HEK293 (cell line): Measurements from ENCODE around the gene ABCA5.

Experiments used
- CTCF ChIP-seq: fragments of 450-650 bp; formaldehyde crosslinking; IDR thresholded peaks from 2 replicates; pipeline ENCODE4 v1.5.1; 2016; ENCODE audit warnings: missing biosample characterization, missing genetic modification characterization
- GLI2 ChIP-seq: fragments of 450-650 bp; formaldehyde crosslinking; IDR thresholded peaks from 2 replicates; pipeline ENCODE4; 2017; ENCODE audit warnings: missing biosample characterization, missing genetic modification characterization, low read depth, borderline replicate concordance
- KLF1 ChIP-seq: fragments of 450-650 bp; formaldehyde crosslinking; IDR thresholded peaks from 2 replicates; pipeline ENCODE4 v1.5.1; 2016; ENCODE audit warnings: missing biosample characterization, missing genetic modification characterization
- REST ChIP-seq: fragments of 450-650 bp; formaldehyde crosslinking; IDR thresholded peaks from 2 replicates; pipeline ENCODE4 v1.5.1; 2016; ENCODE audit warnings: missing biosample characterization, missing genetic modification characterization
- SP2 ChIP-seq: fragments of 450-650 bp; formaldehyde crosslinking; IDR thresholded peaks from 2 replicates; pipeline ENCODE4 v1.5.1; 2016; ENCODE audit warnings: missing biosample characterization, missing genetic modification characterization
- ZBTB49 ChIP-seq: fragments of 450-650 bp; formaldehyde crosslinking; IDR thresholded peaks from 2 replicates; pipeline ENCODE4 v1.5.1; 2016; ENCODE audit warnings: missing biosample characterization, missing genetic modification characterization, low read depth
- ZNF24 ChIP-seq: fragments of 450-650 bp; formaldehyde crosslinking; IDR thresholded peaks from 2 replicates; pipeline ENCODE4 v1.5.1; 2016; ENCODE audit warnings: missing biosample characterization, missing genetic modification characterization
- ZNF311 ChIP-seq: fragments of 450-650 bp; formaldehyde crosslinking; IDR thresholded peaks from 2 replicates; pipeline ENCODE4 v1.5.1; 2017; ENCODE audit warnings: missing biosample characterization, missing genetic modification characterization, borderline replicate concordance
- ZNF362 ChIP-seq: fragments of 450-650 bp; formaldehyde crosslinking; IDR thresholded peaks from 2 replicates; pipeline ENCODE4 v1.5.1; 2016; ENCODE audit warnings: missing biosample characterization, missing genetic modification characterization
- ZNF76 ChIP-seq: fragments of 450-650 bp; formaldehyde crosslinking; IDR thresholded peaks from 2 replicates; pipeline ENCODE4; 2016; ENCODE audit warnings: low read depth, missing biosample characterization, missing genetic modification characterization, borderline replicate concordance

GRCh38 chr17:69213059-69213813, 113.7 kb downstream of the ABCA5 start:
- TF ChIP-seq ZBTB49 (tag by site-specific recombination) (no peak), ZNF362 (no peak), SP2 (no peak), REST (tag by site-specific recombination) (no peak), KLF1 (no peak), GLI2 (tag by site-specific recombination) (no peak), ZNF311 (tag by site-specific recombination) (no peak), ZNF24 (tag by site-specific recombination) (no peak), CTCF (no peak), ZNF76 (tag by site-specific recombination) (no peak)
